Superior temporal gyrus (tissue), 1 donor: ENCODE data around the gene PKD1L1.
"Not testable (repeated sequence)": the region's sequence is repeated elsewhere in the genome, so short reads cannot be mapped to it uniquely, and the experiment has no call there.

Experiments
- DNase-seq: peaks from one replicate; pipeline ENCODE4 v3.0.0-alpha.2; 2016; ENCODE audit errors: extremely low spot score

PKD1L1 gene

GRCh38 chr7:47937711-47938573 is 10.3 kb downstream of the PKD1L1 start:
- no peak for DNase-seq

GRCh38 chr7:47937065-47937687 is 11.1 kb downstream of the PKD1L1 start:
- no peak for DNase-seq

- DNase-seq: no peak
These were observed 11.9 kb downstream of the PKD1L1 start for GRCh38 chr7:47936323-47936722.

- no peak for DNase-seq
These were observed 12.9 kb downstream of the PKD1L1 start for GRCh38 chr7:47935336-47935735.

GRCh38 chr7:47934831-47935230 is 13.4 kb downstream of the PKD1L1 start:
- DNase-seq: no peak

GRCh38 chr7:47933215-47933614 is 15.1 kb downstream of the PKD1L1 start:
- DNase-seq: no peak

GRCh38 chr7:47932466-47933037 is 15.7 kb downstream of the PKD1L1 start:
- DNase-seq: no peak

- DNase-seq: no peak
These were observed 16.2 kb downstream of the PKD1L1 start for GRCh38 chr7:47932016-47932415.

- no peak for DNase-seq
These were observed 17.0 kb downstream of the PKD1L1 start for GRCh38 chr7:47931005-47932004.

GRCh38 chr7:47924266-47924665 is 24.0 kb downstream of the PKD1L1 start:
- DNase-seq: no peak

GRCh38 chr7:47923081-47923875 is 25.0 kb downstream of the PKD1L1 start:
- DNase-seq: not testable (repeated sequence)

GRCh38 chr7:47916514-47916913 is 31.8 kb downstream of the PKD1L1 start:
- DNase-seq: not testable (repeated sequence)

GRCh38 chr7:47915616-47915976 is 32.7 kb downstream of the PKD1L1 start:
- DNase-seq: no peak

GRCh38 chr7:47914717-47915615 is 33.3 kb downstream of the PKD1L1 start:
- no peak for DNase-seq

GRCh38 chr7:47912332-47912731 is 35.9 kb downstream of the PKD1L1 start:
- no peak for DNase-seq

- DNase-seq: no peak
These were observed 39.5 kb downstream of the PKD1L1 start for GRCh38 chr7:47908720-47909119.

GRCh38 chr7:47907981-47908616 is 40.2 kb downstream of the PKD1L1 start:
- no peak for DNase-seq

GRCh38 chr7:47906883-47907282 is 41.4 kb downstream of the PKD1L1 start:
- no peak for DNase-seq
